ENCODE results near the gene GRID1.

Gene GRID1

GRCh38 chr10:86290933-86291615 is 75.5 kb downstream of the GRID1 start:
- no peak for DNase-seq

- no peak for DNase-seq
These were observed 77.1 kb downstream of the GRID1 start for GRCh38 chr10:86289577-86289868.

- DNase-seq = no peak
These were observed 77.7 kb downstream of the GRID1 start for GRCh38 chr10:86288695-86289576.

- DNase-seq = no peak
These were observed 78.5 kb downstream of the GRID1 start for GRCh38 chr10:86287966-86288579.

- no peak for DNase-seq
These were observed 79.3 kb downstream of the GRID1 start for GRCh38 chr10:86287110-86287793.

- DNase-seq = no peak
These were observed 80.1 kb downstream of the GRID1 start for GRCh38 chr10:86286236-86287109.

- DNase-seq = no peak
These were observed 81.3 kb downstream of the GRID1 start for GRCh38 chr10:86285136-86285790.

- no peak for DNase-seq
These were observed 82.1 kb downstream of the GRID1 start for GRCh38 chr10:86284355-86285105.

GRCh38 chr10:86283466-86284287 is 82.9 kb downstream of the GRID1 start:
- DNase-seq = no peak

GRCh38 chr10:86282664-86283465 is 83.7 kb downstream of the GRID1 start:
- DNase-seq = no peak

GRCh38 chr10:86281396-86281795 is 85.2 kb downstream of the GRID1 start:
- DNase-seq = no peak

GRCh38 chr10:86269332-86269731 is 97.3 kb downstream of the GRID1 start:
- no peak for DNase-seq

- no peak for DNase-seq
These were observed 99.1 kb downstream of the GRID1 start for GRCh38 chr10:86267286-86268195.

- DNase-seq = no peak
These were observed 100.0 kb downstream of the GRID1 start for GRCh38 chr10:86266446-86267242.

GRCh38 chr10:86265895-86266259 is 100.7 kb downstream of the GRID1 start:
- DNase-seq = no peak

- no peak for DNase-seq
These were observed 101.2 kb downstream of the GRID1 start for GRCh38 chr10:86265236-86265894.

All from activated CD8-positive, alpha-beta memory T cell treated with anti-CD3 and anti-CD28 coated beads, Interleukin-2, amount 50 U/mL, for 4 hours (primary cell).